Femur (tissue), 1 donor: ENCODE results near the gene SMTN.
"Not testable (repeated sequence)": the region's sequence is repeated elsewhere in the genome, so short reads cannot be mapped to it uniquely, and the experiment has no call there.

Experiments used
- DNase-seq: peaks from one replicate; pipeline ENCODE4 v3.0.0-alpha.2; 2017

SMTN gene

DNA sequence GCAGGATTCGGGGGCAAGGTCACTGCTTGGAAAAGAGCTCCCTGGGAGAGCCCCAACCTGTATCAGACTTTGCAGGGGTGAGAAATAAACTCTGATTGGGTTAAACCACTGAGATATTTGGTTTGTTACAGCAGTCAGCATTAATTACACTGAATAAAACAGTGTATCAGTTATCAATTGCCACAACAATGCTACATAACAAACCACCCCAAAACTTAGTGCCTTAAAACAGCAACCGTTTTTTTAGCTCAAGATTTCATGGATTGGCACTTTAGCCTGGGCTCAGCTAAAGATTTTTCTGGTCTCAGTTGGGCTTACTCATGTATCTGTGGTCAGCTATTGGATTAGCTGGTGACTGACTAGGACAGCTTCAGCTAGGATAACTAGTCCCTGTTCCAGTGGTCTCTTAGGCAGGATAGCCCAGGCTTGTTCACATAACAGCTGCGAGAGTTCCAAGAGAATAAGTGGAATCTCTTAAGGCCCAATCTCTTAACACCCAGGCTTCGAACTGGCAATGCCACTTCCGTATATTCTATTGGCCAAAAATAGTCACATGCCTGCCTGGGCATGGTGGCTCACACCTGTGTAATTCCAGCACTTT lies 7.5 kb upstream of the SMTN start:
- not testable (repeated sequence) for DNase-seq

DNA sequence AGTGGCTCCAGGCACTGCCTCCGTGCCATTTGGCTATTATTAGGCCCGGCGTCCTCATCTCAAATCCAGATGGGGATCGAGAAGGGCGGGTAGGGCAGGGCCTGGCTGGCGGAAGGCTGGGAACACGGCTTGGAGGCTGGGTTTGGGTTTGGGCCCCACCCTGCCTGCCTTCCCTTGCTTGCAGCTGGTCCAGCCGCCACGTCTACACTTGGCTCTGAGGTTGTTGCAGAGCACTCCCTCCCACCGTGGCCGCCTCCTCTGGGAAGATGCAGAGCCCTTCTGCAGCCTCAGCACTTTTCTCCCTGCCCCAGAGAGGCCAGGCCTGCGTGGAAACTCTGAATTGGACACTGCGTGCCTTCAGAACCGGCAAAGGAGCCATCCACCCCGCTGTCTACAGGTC lies 5.2 kb upstream of the SMTN start:
- DNase-seq = peak; percentile 97

DNA sequence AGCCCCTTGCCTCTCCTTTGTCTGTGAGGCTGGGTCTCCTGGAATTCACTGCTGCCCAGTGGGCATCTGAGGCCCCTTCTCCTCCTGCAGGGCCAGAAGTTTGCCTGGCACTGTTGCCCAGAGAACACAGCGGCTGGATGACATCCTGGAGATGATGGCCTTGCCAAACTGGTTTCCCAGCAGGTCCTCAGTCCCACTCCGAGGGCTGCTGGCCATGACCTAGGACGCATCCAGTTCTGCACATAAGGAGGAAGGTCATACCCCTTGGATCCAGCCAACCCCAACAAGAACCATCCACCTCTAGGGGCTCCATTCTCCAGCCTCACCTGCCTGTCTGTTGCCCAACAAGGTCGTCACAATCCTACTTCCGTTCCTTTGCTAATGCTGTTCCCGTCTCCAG lies 3.4 kb upstream of the SMTN start:
- no peak for DNase-seq

DNA sequence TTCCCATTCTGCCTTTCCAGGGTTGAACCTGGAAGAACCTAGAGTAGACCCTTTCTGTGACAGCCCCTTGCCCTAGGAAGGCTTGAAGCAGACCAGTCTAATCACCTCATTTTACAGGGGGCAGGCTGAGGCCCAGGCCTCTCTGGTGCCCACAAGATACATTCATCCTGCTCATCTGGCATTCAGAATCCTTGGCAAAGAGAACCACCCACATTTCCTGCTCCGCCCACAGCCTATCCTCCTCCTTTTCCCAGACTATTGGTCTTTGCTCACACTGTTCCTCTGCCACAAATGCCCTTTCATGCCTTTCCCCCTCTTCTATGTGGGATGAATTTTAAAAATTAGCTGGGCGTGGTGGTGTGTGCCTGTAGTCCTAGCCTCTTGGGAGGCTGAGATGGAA lies 2.7 kb upstream of the SMTN start:
- peak; percentile 51 for DNase-seq

DNA sequence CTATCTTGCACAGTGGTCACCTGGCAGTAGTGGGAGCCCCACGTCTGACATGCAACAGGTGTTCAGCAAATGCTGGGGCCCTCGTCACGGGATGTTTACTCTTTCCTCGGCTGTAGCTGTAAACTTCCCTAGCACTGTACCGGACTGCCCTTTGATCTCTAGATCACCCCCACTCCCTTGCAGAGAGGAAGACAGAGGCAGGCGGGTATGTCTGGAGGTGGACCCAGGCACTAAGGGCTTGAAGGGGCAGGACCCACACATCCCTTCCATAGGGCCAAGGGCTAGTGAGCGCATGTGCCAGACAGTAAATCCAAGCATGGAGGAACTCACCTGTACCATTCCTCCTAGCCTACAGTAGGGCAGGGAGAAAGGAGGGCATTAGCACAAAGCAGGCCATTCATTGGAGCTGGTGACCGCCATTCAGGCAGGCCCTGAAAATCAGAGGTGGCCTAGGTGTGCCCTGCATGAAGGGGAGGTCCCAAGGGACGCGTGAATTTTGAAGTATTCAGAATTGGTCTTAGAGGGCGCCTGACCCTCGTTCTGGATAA lies 1.9 kb upstream of the SMTN start:
- peak; percentile 26 for DNase-seq

DNA sequence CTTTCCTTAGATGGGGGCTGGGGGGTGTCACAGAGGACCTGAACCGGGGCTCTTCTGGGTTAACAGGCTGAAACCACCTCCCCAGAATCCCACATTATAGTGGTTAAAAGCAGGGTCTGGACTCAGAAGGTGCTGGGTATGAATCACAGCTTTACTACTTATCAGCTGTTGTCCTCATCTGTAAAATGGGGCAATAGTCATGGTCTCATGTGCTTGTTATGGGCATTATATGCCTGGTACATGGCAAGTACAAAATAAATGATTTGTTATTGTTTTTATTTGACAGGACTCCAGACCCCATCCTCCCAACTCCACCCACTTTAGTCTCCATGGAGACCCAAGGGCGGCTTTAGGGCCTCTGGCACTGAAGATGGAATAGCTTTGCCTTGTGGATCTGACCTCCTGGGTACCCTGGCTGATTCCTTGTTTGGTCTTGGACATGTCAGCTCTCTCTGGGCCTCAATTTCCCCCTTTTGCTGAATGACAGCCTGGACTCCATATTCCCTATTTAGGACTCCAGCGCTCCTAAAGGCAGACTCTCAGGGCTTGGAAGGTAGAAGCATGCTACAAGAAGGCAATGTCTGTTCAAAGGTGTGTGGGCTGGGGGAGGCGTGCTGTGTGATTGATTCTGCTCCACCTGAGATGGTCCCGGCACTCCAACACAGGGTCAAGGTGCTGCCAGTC lies 812 bp upstream of the SMTN start:
- peak; percentile 45 for DNase-seq

DNA sequence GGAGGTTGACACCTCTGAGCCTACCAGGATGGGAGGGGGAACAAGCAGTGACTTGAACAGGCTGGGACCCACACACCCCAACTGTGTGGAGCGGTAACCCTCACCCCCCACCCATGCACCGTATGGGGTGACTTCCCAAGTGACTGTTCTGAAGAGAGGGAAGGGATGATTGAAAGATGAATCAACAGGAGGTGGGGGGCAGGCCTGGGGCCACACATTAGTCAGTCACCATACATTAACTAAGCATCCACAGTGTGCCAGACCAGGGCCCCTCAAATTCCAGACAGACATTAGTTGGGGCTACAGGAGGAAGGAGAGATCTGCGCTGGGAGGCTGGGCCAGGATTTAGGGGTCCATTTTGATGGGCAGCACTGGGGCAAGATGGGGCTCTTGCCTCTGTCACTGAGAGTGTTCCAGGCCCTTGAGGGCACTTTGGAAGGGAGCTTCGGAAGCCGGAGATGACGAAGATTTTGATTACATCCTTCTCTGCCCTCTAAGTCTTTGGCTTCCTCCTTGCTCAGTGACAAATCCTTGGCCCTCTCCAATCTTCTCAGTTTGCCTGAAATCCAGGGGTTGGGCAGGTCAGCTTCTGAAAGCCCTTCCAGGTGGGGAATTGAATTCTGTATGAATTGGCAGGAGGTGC lies 966 bp downstream of the SMTN start:
- peak; percentile 27 for DNase-seq

DNA sequence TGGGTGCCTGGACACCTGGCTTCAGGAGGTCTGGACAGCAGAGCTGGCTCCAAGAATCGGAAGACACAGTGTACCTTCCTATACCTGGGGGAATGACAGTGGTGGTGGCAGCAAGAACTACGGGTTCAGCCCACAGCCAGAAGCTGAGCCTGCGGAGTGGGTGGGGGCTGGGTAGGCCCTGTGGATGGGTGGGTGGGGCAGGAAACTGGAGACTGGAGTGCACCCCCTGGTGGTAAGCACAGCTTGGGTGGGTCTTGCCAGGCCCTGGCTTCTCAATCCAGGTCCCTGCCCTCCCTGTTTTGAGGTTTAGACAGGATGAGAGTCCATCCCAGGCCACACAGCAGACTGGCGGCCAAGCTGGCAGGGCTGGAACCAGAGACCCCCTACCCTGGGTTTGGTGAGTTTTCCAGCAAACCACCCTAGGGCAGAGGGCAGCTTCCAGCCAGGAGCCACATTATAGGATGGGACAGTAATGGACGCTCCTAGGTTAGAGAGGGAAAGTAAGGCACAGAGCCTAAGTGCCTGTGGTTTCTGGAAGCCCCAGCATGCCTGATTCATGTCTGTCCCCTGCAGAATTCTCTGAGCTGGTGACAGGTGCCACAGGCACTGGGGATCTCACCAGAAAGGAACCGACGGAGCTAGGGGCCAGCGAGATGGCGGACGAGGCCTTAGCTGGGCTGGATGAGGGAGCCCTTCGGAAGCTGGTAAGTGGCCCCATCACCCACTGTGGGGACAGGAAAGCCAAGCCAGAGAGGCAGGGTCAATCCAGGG lies 1.7 kb downstream of the SMTN start:
- DNase-seq = peak; percentile 70

DNA sequence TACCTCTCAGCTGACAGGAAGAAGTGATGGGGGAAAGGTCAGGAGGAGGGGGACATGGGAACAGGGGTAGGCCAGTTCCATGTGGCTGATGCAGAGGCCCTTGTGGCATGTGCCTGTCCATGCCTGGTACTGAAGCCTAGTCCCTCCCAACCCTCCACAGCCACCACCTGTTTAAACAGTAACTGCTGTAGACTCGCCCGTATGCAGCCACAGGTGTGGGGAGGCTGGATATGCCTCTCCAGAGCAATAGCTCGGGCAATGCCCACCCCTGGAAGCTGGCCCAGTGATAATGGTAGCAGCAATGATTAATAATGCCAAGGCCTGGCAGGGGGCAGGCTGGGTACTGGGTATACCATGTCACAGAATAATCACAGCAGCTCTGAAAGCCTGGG lies 2.3 kb downstream of the SMTN start:
- DNase-seq = peak; percentile 33

DNA sequence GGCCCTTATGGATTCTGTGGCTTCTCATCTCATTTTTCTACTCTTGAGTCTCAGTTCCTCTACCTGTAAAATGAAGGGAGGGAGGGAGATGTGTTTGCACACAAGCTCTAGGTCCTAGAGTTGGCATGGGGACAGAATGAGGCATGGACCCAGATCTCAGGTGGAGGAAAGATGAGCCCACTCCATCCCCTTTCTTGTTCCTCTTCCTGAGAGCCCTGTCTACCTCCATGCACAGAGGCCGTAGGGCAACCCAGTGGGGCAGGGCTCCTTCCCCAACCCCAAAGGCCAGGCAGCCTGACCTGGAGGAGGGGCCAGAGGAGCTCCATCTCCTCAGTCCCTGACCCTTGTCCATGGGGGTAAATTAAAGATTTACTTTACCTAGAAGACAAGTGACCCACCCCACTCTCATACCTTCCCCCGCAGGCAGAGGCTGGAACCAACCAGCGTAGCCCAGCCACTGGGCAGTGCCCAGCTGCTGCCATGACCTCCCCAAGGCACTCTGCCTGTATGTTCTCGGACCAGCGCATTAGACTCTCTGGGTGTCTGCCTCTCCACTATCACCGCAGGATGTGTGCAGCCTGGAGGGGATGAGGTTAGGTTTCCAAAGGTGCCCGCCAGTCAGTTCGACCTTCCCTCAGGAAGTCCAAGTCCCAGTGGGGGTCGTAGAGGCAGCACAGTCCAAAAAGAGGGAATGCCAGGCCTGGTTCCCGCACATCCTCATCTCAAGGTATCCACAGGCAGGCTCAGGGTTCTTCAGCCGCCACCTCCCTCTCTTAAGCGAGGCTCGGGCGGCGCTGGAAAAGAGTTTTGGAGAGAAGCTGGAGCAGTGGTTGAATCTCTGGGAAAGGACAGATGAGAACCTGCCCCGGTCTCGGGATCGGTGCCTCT lies 3.0 kb downstream of the SMTN start:
- peak; percentile 41 for DNase-seq

DNA sequence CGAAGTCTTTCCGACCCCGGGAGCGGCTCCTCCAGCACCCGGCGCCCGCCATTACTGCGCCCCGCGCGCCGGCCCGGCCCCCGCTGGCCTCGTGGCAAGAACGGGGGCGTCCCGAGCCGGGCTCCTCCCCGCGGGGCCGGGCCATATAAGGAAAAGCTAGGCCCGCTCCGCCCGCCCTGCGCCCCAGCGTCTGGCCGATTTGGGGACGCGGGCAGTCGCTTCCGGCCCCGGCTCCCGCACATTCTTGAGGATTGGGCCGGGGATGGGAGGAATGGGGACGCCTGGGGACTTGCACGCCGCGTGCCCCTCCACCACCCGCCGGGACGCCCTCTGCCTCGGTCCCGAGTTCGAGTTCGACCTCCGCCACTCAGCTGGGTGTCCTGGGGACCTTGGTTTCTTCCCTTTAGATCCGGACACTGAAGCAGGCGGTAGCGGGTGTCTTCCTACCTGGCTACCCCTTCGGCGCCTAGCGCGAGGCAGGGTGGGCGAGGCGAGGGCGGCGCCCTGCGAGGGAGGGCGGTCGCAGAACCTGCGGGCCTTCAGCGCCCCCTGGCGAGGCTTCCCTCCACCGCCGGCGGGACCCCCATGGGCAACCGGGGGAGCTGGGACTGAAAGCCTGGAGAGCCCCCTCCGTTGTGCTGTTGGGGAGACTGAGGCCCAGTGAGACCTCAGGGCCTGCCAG lies 3.8 kb downstream of the SMTN start:
- peak; percentile 92 for DNase-seq

DNA sequence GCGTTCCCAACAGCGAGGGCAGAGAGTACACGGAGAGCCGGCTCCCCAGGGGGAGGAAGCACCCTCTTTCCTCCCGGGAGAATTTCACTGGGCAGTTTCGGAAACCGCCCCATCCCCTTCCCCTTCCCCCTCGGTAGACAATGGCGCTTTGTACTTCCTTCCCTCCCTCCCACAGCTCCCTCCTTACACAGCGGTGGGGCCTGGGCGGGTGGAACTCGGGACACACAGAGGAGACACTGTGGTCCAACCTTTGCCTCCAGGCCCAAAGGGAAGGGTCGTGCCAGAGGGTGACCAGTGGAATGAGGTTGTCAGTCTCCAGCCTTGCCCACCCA lies 4.3 kb downstream of the SMTN start:
- DNase-seq = no peak

DNA sequence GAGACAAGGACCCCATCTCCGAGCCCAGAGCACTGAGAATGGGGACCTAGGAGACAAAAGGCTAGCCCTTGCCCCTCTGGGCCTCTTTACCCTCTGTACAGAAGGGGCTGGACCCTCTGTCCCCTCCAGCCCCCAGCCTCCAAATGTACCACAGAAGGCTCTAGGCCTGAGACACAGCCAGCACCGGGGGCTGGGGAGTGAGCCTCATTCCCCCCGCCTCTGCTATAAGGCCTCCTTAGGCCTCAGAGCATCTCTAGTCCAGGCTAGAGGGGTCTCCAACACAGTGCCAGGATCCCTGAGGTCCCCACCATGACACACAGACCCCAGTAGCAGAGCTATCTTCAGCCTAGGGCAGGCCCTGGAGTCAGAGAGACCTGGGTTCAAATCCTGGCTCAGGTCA lies 4.8 kb downstream of the SMTN start:
- DNase-seq = no peak

DNA sequence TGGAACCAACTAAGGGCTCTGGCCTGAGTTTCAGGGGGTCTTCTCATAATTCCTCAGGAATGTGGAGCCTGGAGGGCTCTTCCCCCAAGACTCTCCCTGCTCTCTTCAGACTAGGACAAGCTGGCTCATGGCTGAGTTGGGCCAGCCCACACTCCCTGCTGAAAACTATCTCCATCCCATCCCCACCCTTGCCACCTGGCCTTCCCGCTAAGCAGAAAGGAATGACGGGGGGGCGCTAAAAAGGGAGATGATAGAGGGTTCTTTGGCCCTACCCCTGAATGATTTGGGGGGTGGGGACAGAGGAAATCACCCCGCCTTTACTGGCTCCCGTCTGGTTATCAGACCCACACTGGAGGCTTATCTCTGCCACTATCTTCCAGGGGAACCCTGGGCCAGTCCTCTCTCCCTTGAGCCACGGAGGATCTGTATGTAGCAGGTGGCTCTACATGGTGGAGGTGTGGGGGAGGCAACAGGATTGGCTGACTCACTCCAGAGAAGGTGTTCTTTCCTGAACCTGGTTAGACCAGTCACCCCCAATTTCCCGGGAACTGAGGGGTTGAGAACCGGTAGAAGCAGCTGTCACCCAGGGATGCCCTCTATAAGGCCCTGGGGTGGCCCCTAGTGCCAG lies 5.7 kb downstream of the SMTN start:
- DNase-seq = no peak

DNA sequence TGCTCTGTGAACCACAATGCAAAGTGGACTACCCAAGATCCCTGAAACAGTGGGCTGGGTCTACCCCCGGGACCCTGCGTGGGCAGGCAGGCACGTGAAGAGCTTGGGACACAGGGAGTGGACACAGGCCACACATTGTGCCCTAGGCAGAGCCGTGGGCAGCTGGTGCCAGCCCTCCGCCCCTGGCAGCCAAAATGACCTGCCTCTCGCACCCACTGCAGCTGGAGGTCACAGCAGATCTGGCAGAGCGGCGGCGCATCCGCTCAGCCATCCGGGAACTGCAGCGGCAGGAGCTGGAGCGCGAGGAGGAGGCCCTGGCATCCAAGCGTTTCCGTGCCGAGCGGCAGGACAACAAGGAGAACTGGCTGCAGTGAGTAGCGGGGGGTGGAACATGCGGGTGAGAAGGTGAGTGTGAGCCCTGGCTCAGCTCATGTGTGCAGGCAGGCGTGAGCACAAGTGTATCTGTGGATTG lies 6.7 kb downstream of the SMTN start:
- no peak for DNase-seq

DNA sequence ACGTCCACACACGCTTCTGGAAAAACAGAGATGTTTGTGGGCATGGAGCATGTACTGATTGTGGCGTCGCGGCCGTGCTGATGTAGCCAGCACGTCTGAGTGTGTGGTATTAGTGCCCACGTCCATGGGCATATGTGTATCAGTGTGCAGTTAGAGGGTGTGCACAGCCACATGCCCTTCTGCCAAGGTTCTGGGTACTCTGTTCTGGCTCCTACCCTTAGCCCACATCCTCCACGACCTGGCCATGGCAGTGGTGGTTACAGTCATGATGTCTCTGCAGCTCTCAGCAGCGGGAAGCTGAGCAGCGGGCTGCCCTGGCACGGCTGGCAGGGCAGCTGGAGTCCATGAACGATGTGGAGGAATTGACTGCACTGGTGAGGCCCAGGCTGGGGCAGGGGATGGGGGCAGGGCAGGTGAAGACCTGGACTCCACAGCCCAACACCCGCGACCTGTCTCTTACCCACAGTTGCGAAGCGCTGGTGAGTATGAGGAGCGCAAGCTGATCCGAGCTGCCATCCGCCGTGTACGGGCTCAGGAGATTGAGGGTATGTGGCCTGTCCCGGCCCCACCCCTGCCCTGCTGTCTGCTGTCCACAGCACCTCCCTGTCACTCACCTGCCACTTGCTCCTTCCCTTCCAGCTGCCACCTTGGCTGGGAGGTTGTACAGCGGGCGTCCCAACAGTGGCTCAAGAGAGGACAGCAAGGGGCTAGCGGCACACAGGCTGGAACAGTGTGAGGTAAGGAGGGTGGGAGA lies 7.3 kb downstream of the SMTN start:
- DNase-seq = peak; percentile 26

DNA sequence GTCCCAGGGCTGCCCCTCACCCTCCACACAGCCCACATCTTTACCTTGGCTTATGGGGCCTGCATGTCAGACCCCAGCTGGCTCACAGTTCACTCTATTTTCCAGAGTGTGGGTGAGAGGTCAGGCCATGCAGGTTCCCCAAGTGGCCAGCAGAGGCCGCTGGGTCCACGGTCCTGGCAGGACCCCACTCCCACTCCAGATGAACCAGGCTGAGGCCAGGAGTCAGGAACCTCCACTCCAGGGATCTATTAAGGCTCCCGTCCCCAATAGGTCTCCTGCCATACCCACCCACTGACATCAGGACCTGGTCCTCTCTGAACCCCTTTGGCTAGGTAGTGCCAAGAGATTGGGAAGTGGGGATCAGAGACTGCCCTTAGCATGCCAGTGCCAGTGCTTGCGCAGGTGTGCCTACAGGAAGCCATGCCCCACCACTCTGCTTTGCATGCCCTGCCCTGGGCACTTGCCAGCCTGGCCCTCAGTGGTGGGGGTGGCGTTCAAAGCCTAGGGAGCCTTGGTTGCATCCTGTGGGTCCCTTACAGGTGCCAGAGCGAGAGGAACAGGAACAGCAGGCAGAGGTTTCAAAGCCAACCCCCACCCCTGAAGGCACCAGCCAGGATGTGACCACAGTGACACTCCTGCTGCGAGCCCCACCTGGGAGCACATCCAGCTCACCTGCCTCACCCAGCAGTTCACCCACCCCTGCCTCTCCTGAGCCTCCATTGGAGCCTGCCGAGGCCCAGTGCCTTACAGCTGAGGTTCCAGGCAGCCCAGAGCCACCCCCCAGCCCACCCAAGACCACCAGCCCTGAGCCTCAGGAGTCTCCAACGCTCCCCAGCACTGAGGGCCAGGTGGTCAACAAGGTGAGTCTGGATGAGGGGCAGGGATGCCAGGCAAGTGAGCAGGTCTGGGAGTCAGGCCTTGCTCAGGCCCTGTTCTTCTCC lies 8.3 kb downstream of the SMTN start:
- DNase-seq = peak; percentile 51

DNA sequence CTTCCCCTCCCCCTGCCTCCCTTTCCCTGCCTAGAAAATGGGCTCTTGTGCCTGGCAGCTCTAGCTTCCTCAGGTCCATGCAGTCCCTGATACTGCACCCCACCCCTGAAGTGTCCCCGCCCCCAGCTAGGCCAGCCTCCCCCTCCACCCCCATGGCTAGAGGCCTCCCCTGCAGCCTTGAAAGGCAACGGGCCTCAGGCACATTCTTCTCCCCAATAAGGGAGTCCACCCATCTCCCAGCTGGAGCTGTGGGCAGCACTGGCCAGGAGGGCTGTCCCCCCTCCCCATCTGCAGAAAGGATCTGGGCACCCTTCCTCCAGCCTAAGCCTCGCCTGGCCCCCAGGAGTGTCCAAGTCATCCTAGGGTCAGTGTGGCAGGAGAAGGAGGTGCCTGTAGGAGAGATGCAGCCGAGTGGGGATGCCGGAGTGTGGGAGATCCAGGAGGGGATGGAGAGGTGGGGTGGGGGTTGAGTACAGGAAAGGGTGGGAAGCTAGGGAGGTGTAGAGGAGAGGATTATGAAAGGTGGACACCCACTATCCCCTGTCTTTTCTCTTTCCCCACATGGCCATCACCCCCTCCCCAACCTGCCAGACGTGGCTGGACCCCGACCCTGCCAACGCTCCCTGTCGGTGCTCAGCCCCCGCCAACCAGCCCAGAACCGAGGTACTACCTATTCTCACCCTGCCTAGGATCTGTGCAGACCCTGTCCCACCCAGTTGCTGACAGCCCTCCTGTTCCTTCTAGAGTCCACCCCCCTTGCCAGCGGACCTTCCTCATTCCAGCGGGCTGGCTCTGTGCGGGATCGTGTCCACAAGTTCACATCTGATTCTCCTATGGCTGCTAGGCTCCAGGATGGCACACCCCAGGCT lies 9.3 kb downstream of the SMTN start:
- DNase-seq = peak; percentile 17
